HepG2 (cell line): ENCODE measurements around the gene SMIM28. TPM values are rescaled to one million over a fixed set of nuclear protein-coding genes. Genes with fewer than 3 reads are reported as not detected.

Source experiments
- AGO2 ChIP-seq: fragments of 200-400 bp; formaldehyde crosslinking; optimal IDR thresholded peaks from 2 replicates; pipeline ENCODE3; 2017; ENCODE audit warnings: mild to moderate bottlenecking, low read depth, low read length, moderate library complexity
- CAMTA2 ChIP-seq: sonication (generic); formaldehyde crosslinking; IDR thresholded peaks from 2 replicates; pipeline ENCODE4 v1.4.0; 2020; ENCODE audit warnings: mild to moderate bottlenecking, missing genetic modification reagents, borderline replicate concordance
- IKZF1 ChIP-seq: fragments of 450-650 bp; IDR thresholded peaks from 2 replicates; pipeline ENCODE4 v1.7.1; 2016
- NR1H2 ChIP-seq: sonication (generic); formaldehyde crosslinking; IDR thresholded peaks from 2 replicates; pipeline ENCODE4 v1.8.1; 2022; ENCODE audit warnings: low read depth, missing genetic modification reagents, borderline replicate concordance
- SRSF1 ChIP-seq: fragments of 200-400 bp; formaldehyde crosslinking; optimal IDR thresholded peaks from 2 replicates; pipeline ENCODE3; 2017; ENCODE audit warnings: mild to moderate bottlenecking, low read depth, low read length, moderate library complexity
- TRIM24 ChIP-seq: sonication (generic); formaldehyde crosslinking; IDR thresholded peaks from 2 replicates; pipeline ENCODE4 v1.8.0; 2022; ENCODE audit warnings: mild to moderate bottlenecking, missing genetic modification reagents
- ZNF790 ChIP-seq: sonication (generic); formaldehyde crosslinking; IDR thresholded peaks from 2 replicates; pipeline ENCODE4 v1.8.0; 2022; ENCODE audit warnings: missing genetic modification reagents, mild to moderate bottlenecking, borderline replicate concordance
- ZNF891 ChIP-seq: sonication (generic); formaldehyde crosslinking; IDR thresholded peaks from 2 replicates; pipeline ENCODE4 v1.5.0; 2020; ENCODE audit warnings: mild to moderate bottlenecking, missing genetic modification reagents
- polyA plus RNA-seq, 8 experiments: library from polyadenylated mRNA; depleted of rRNA in 3 of 8; stranded (reverse) in 7 of 8; unstranded in 1 of 8; fragments of >200 nt; fragmentation: Illumina TruSeq in 4 of 8; extraction: Trizol in 4 of 8; gene quantifications; 2 replicates each; pipeline versions ENCODE4 v1.2.1 to v1.2.3, GENCODE V29; 2011 to 2016; ENCODE audit warnings: low read depth in 4 of 8, missing spikeins in 1 of 8, mixed read lengths in 1 of 8; ENCODE audit not compliant: insufficient read depth in 1 of 8
- total RNA-seq, 5 experiments: library from RNA; depleted of rRNA; stranded (reverse); fragments of >200 nt; fragmentation: Illumina TruSeq; extraction: Trizol; gene quantifications; 2 replicates each; pipeline ENCODE4 v1.2.3, GENCODE V29; 2016; ENCODE audit warnings: low read depth in 1 of 5
- TF ChIP-seq, protein P1 (sequence below): sonication (generic); formaldehyde crosslinking; IDR thresholded peaks from 2 replicates; pipeline ENCODE4 v1.5.1; 2020; ENCODE audit warnings: mild to moderate bottlenecking, missing genetic modification reagents
- TF ChIP-seq, protein P2 (sequence below): sonication (generic); formaldehyde crosslinking; IDR thresholded peaks from 2 replicates; pipeline ENCODE4 v1.4.0; 2020; ENCODE audit warnings: mild to moderate bottlenecking, low read depth, missing genetic modification reagents
- TF ChIP-seq, protein P3 (sequence below): sonication (generic); formaldehyde crosslinking; IDR thresholded peaks from 2 replicates; pipeline ENCODE4 v1.8.0; 2022; ENCODE audit warnings: missing genetic modification reagents, mild to moderate bottlenecking, inconsistent platforms, borderline replicate concordance
- TF ChIP-seq, protein P4 (sequence below): sonication (generic); formaldehyde crosslinking; IDR thresholded peaks from 2 replicates; pipeline ENCODE4 v1.5.0; 2020; ENCODE audit warnings: mild to moderate bottlenecking, missing genetic modification reagents, moderate library complexity

Gene SMIM28
- total and polyA plus RNA-seq, 2 of the 13 experiments (the other 11 are each of a cell fraction or from before 2014, with no cell fraction given) = not detected

DNA sequence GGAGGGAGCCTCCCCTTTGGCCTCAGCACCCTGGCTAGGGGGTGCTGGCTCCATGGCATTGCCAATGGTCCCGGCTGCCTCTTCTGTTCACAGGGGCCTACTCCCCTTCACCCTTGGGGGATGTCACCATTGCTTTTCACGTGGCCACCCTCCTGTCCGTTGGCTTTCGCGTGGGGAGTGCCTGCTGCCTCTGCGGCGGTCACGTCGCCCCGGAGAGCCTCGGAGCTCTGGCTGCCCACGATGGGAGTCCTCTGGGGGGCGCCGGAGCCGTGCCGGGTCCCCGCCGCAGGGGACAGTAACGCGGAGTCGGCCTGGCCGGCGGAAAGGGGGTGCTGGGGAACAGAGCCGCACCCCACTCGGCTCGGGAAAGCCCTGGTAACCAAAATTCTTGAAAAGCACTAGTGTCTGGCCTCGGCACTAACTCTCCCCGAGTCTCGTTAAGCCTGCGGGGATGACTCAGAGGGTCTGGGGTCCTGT, 25.7 kb downstream of the SMIM28 start (continued):
- TF ChIP-seq, protein P1, sequence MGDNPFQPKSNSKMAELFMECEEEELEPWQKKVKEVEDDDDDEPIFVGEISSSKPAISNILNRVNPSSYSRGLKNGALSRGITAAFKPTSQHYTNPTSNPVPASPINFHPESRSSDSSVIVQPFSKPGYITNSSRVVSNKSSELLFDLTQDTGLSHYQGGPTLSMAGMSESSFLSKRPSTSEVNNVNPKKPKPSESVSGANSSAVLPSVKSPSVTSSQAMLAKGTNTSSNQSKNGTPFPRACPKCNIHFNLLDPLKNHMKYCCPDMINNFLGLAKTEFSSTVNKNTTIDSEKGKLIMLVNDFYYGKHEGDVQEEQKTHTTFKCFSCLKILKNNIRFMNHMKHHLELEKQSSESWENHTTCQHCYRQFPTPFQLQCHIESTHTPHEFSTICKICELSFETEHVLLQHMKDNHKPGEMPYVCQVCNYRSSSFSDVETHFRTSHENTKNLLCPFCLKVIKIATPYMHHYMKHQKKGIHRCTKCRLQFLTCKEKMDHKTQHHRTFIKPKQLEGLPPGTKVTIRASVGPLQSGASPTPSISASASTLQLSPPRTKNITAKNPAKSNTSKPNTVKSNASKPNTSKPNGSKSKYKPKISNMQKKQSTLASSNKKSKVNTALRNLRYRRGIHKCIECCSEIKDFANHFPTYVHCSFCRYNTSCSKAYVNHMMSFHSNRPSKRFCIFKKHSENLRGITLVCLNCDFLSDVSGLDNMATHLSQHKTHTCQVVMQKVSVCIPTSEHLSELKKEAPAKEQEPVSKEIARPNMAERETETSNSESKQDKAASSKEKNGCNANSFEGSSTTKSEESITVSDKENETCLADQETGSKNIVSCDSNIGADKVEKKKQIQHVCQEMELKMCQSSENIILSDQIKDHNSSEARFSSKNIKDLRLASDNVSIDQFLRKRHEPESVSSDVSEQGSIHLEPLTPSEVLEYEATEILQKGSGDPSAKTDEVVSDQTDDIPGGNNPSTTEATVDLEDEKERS (CRISPR knock-in tag) = peak; percentile 40; the same call in 1 of the 2 replicates
- no peak for TF ChIP-seq AGO2
- TF ChIP-seq, protein P2, sequence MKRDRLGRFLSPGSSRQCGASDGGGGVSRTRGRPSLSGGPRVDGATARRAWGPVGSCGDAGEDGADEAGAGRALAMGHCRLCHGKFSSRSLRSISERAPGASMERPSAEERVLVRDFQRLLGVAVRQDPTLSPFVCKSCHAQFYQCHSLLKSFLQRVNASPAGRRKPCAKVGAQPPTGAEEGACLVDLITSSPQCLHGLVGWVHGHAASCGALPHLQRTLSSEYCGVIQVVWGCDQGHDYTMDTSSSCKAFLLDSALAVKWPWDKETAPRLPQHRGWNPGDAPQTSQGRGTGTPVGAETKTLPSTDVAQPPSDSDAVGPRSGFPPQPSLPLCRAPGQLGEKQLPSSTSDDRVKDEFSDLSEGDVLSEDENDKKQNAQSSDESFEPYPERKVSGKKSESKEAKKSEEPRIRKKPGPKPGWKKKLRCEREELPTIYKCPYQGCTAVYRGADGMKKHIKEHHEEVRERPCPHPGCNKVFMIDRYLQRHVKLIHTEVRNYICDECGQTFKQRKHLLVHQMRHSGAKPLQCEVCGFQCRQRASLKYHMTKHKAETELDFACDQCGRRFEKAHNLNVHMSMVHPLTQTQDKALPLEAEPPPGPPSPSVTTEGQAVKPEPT (CRISPR knock-in tag) = 0 out of 2 replicates have a peak, but pooled peaks have one; percentile 28
- TF ChIP-seq CAMTA2 = 0 out of 2 replicates have a peak, but pooled peaks have one; percentile 3
- TF ChIP-seq, protein P3, sequence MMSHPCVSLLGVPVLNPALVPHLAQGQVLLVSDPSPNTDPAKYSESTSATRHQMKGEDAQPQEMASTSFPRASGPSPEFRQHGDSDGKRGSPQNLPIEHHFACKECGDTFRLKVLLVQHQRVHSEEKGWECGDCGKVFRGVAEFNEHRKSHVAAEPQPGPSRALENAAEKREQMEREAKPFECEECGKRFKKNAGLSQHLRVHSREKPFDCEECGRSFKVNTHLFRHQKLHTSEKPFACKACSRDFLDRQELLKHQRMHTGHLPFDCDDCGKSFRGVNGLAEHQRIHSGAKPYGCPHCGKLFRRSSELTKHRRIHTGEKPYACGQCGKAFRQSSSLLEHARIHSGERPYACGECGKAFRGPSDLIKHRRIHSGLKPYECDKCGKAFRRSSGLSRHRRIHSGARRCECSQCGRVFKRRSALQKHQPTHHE (CRISPR knock-in tag) = peak; percentile 45; the same call in 1 of the 2 replicates
- TF ChIP-seq, protein P4, sequence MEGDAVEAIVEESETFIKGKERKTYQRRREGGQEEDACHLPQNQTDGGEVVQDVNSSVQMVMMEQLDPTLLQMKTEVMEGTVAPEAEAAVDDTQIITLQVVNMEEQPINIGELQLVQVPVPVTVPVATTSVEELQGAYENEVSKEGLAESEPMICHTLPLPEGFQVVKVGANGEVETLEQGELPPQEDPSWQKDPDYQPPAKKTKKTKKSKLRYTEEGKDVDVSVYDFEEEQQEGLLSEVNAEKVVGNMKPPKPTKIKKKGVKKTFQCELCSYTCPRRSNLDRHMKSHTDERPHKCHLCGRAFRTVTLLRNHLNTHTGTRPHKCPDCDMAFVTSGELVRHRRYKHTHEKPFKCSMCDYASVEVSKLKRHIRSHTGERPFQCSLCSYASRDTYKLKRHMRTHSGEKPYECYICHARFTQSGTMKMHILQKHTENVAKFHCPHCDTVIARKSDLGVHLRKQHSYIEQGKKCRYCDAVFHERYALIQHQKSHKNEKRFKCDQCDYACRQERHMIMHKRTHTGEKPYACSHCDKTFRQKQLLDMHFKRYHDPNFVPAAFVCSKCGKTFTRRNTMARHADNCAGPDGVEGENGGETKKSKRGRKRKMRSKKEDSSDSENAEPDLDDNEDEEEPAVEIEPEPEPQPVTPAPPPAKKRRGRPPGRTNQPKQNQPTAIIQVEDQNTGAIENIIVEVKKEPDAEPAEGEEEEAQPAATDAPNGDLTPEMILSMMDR = peak; percentile 90
- TF ChIP-seq NR1H2 (CRISPR knock-in tag) = peak; percentile 45; the same call in 1 of the 2 replicates
- 0 out of 2 replicates have a peak, but pooled peaks have one; percentile 15 for TF ChIP-seq TRIM24 (CRISPR knock-in tag)
- TF ChIP-seq IKZF1 = no peak
- 0 out of 2 replicates have a peak, but pooled peaks have one; percentile 54 for TF ChIP-seq ZNF790 (CRISPR knock-in tag)
- TF ChIP-seq SRSF1 = peak; percentile 12
- 0 out of 2 replicates have a peak, but pooled peaks have one; percentile 57 for TF ChIP-seq ZNF891
